HG03175 (cell line): ENCODE data around the gene MDFI.

ENCODE experiments used
- ATAC-seq: cut with Tn5 transposase; IDR thresholded peaks from one replicate; pipeline ENCODE4 v1.9.1; 2021; ENCODE audit warnings: mild to moderate bottlenecking, moderate library complexity; ENCODE audit not compliant: unreplicated experiment

The MDFI gene

GRCh38 chr6:41648921-41649320 is 10.7 kb downstream of the MDFI start:
- ATAC-seq = no peak

- no peak for ATAC-seq
Measured at GRCh38 chr6:41649596-41649995, 11.3 kb downstream of the MDFI start.

DNA sequence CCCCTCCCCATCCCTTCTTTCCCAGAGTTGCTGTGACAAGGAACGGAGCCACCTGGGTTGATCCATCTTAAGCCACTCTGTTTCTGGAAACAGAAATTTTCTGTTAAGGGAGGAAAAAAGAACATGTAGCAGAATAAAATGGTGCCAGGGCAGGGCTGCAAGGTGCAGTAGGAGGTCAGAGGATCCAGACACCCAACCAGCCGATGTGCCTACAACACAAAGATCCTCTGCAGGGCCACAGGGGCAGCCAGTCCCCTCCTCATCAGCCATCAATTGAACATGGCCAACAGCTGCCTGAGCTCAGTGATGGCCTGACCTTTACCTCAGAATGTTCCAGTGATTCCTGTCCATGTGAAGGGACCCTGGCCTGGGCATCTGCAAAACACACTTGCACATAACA is 11.9 kb downstream of the MDFI start:
- no peak for ATAC-seq

GRCh38 chr6:41651246-41651961 is 13.1 kb downstream of the MDFI start:
- ATAC-seq = no peak

DNA sequence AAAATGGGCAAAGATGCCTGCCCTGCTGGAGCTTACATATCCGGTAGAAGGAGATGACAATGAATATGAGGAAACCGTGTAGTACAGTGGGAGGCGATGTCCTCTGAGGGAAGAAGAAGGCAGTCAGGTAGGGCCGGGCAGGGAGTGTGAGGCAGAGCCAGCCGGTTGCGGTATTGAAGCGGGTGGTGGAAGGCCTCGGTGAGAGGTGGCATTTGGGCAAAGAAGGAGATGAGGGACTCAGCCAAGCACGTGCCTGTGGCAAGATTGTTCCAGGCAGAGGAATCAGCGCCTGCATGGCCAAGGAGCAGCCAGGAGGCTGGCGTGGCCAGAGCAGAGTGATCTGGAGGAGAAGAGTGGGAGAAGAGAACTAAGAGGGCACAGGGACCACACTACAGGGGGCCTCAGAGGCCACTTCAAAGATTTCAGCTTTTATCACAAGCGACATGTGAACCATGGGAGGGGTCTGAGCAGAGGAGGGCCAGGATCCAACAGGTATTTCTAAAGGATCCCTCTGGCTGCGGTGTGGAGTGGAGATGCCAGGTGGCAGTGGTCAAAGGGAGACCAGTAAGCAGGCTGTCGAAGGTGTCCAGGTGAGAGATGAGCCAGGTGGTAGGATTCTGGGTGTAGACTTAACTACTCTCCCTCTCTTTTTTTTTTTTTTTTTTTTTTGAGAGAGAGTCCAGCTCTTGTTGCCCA is 13.8 kb downstream of the MDFI start:
- ATAC-seq = no peak

DNA sequence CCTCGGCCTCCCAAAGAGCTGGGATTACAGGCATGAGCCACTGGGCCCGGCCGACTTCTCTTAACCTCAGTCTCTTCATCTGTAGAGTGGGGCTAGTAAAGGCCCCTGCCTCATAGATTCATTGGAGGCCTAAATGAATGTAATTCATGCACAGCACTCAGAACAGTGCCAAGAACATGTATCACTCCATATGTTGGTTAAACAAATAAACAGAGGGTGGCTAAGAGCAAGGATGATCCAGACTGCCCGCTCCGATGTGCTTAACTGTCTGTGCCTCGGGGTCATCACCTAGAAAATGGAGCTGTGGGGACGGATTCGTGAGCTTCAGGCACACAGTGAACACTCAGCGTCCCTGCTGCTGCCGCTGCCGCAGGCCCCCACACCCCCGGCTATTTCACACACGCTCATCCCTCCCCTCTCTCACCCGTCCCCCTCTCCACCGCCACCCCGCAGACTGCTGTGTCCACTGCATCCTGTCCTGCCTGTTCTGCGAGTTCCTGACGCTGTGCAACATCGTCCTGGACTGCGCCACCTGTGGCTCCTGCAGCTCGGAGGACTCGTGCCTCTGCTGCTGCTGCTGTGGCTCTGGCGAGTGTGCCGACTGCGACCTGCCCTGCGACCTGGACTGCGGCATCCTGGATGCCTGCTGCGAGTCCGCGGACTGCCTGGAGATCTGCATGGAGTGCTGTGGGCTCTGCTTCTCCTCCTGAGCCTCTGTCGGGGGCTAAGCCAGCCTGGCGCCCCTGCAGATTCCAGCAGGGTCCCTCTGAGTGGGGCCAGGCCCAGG is 14.8 kb downstream of the MDFI start:
- ATAC-seq = no peak

GRCh38 chr6:41653691-41654090 is 15.4 kb downstream of the MDFI start:
- no peak for ATAC-seq

- ATAC-seq = no peak
Measured at GRCh38 chr6:41654151-41654697, 16.0 kb downstream of the MDFI start.

DNA sequence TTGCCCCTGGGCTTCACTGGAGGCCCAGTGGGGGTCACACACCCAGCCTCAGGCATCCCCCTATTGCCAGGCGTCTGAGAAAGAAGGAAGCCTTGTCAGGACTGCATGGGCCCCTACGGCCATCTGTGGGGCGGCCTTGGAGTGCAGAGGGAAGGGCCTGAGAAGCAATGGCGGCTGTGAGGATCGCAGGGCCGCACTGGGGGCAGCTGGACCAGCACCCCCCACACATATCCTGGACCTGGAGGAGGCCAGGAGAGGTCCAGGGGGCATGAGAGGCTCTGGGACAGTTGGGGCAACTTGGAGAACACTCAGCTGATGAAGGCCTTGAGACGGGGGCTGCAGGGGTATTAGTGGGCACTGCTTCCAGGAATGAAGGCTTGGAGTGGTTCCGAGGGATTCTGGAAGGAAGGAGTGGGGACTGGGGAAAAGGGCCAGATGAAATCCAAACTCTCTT is 16.5 kb downstream of the MDFI start:
- no peak for ATAC-seq

GRCh38 chr6:41655176-41655575 is 16.9 kb downstream of the MDFI start:
- ATAC-seq = no peak

GRCh38 chr6:41655646-41656001 is 17.4 kb downstream of the MDFI start:
- ATAC-seq = no peak

- no peak for ATAC-seq
Measured at GRCh38 chr6:41656002-41656691, 17.9 kb downstream of the MDFI start.

GRCh38 chr6:41657131-41658094 is 19.1 kb downstream of the MDFI start:
- ATAC-seq = no peak

- no peak for ATAC-seq
Measured at GRCh38 chr6:41658636-41659035, 20.4 kb downstream of the MDFI start.

DNA sequence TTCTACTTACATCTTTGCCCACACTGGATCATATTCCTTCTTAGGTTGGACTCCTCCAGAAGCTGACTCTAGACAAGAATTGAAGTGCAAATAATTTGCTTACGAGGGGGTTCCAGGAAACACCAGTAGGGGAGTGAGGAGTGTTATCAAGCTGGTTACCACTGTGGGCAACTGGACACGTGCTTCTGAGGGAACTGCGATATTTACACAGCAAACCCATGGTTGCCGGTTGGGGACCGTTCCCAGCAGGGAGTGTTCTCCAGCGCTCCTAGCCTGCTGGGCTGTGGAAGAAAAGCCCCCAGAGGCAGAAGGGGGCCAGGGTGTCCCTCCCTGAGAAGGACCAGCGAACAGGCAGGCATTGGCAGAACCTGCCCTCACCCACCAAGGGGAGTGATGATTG is 21.7 kb downstream of the MDFI start:
- no peak for ATAC-seq

DNA sequence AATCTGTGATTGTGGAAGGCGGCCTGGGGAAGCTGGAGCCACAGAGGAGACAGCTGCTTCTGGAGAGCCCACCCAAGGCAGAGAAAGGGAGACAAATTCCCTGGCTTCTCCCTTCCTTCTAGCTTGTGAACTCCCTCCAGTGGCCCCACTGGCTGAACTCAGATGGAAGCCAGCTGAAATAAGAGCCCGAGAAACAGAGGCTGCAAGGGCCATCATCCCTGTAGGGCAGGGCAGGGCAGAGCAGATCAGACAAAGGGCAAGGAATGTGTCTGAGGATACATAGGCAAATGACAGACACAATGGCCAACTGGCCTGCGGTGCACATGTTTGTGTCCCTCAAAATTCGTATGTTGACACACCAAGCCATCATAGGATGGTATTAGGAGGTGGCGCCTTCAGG is 25.3 kb downstream of the MDFI start:
- ATAC-seq = no peak

DNA sequence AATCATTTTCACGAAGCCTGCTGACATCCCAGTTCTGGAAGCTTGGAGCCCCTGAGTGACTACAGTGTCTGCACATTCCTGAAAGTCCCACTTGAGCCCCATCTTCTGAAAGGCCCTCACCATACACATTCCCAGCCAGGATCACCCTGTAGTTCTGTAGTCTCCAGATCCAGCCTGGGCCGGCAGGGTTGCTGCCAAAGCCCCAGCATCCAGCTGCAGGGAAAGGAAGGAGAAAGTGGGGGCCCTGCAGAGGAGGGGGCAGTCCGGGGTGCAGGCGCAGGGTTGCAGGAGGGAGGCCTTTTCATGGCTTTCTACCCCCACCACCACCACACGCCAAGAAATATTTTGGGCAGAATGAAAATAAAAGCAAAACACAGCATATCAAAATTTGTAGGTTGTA is 26.0 kb downstream of the MDFI start:
- ATAC-seq = no peak

DNA sequence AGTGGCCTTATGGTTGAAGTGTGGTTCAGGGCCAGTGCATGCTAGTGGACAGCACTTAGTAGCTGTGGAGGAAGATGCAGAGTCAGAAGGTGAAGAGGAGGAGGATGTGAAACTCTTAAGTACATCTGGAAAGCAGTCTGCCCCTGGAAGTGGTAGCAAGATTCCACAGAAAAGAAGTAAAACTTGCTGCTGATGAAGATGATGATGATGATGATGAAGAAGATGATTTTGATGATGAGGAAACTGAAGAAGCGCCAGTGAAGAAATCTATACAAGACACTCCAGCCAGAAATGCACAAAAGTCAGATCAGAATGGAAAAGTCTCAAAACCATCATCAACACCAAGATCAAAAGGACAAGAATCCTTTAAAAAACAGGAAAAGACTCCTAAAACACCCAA is 28.9 kb downstream of the MDFI start:
- no peak for ATAC-seq

DNA sequence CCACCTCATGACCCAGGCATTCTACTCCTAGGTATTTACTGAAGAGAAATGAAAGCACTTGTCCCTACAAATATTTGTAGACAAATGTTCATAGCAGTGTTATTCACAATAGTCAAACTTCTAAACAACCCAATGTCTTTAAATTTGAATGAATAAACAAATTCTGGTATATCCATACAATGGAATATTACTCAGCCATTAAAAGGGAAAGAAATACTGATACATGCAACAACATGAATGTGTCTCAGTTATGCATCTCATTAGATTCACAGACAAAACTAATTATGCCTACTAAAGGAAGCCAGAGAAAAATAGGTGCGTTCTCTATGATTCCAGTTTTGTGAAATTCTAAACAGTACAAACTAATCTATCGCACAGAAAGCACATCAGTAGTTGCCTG is 30.7 kb downstream of the MDFI start:
- no peak for ATAC-seq
